ENCODE data around the gene PDK1. TPM values are rescaled to one million over a fixed set of nuclear protein-coding genes. Genes with fewer than 3 reads are reported as not detected.

Gene PDK1
- total RNA-seq (2022; extraction: Qiagen RNA extraction), result 3.4 to 4.1 TPM (median 3.7 TPM) in 5 replicates

DNA sequence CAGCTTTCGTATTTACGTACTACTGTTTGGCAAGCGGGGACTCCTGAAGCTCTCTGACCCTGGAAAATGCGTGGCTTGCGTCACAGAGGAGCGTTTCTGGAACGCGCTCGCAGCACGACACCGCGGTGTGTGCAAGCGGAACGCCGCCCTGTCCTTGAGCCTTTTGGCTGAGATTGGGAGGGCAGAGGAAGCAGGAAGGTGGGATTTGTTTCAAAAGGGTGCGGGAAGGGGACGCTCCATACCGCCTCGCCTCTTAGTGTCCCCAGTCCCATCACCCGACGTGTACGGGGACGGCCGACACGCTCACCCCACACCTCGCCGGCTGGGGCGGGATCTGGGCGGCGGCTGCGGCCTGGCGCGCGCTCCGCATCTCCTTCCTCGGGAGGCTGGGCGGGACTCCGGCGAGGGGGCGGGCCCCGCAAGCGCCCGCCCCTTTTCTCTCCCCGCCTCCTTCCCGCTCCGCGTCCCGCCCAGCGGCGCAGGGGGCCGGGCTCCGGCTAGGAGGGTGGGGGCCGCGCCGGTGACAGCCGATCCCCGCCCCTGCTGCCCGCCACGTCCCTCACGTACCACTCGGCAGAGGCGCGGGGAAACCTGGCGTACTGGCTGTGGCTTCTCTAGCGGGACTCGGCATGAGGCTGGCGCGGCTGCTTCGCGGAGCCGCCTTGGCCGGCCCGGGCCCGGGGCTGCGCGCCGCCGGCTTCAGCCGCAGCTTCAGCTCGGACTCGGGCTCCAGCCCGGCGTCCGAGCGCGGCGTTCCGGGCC lies at the start of gene PDK1:
TSS of gene PDK1 (plus strand) at position 569 of the 762 bp plus-strand sequence. CDS start at position 630, 61 bp downstream.

Other genes with a start within 250 kb of the PDK1 start
- 36.6 to 47.2 TPM (median 44.6 TPM) in 5 replicates for gene ITGA6, start 128.5 kb upstream of the PDK1 start, total RNA-seq (2022; extraction: Qiagen RNA extraction)
- 0.20 to 0.29 TPM (median 0.23 TPM) in 5 replicates for gene RAPGEF4, start 179.8 kb downstream of the PDK1 start, total RNA-seq (2022; extraction: Qiagen RNA extraction)